HG02642 (cell line): ENCODE data around the gene NXT1.

Experiments used
- ATAC-seq: cut with Tn5 transposase; IDR thresholded peaks from one replicate; pipeline ENCODE4 v1.9.1; 2021; ENCODE audit warnings: mild to moderate bottlenecking; ENCODE audit not compliant: unreplicated experiment, poor library complexity

Gene NXT1

DNA sequence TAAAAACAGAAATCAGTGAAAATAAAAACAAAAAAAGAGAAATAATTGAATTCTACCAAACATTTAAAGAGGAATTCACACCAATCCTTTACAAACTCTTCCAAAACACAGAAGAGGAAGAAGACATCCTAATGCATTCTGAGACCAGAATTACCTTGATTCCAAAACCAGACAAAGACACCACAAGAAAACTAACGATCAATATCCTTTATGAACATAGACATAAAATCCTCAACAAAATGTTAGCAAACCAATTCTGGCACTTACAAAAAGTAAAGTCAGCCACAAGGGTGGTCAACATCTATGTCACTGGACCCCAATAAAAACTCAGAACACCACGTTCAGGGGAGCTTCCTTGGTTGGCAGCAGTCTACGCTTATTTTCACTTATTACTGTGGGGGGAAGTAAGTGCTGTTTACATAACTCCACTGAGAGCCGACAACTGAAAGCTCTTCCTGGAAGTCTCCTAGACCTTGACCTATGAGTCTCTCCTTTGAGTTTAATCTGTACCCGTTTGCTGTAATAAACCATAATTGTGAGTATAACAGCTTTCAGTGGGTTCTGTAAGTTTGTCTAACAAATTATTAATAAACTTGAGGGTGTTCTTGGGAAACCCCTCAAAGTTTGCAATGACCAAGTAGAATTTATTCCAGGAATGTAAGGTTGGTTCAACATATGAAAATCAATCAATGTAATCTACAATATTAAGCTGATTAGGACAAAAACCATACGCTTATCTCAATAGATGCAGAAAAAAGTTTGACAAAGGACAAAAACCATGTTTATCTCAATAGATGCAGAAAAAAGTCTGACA, 35.9 kb downstream of the NXT1 start:
- no peak for ATAC-seq

- ATAC-seq: no peak
Measured at GRCh38 chr20:23387118-23387443, 36.5 kb downstream of the NXT1 start.

DNA sequence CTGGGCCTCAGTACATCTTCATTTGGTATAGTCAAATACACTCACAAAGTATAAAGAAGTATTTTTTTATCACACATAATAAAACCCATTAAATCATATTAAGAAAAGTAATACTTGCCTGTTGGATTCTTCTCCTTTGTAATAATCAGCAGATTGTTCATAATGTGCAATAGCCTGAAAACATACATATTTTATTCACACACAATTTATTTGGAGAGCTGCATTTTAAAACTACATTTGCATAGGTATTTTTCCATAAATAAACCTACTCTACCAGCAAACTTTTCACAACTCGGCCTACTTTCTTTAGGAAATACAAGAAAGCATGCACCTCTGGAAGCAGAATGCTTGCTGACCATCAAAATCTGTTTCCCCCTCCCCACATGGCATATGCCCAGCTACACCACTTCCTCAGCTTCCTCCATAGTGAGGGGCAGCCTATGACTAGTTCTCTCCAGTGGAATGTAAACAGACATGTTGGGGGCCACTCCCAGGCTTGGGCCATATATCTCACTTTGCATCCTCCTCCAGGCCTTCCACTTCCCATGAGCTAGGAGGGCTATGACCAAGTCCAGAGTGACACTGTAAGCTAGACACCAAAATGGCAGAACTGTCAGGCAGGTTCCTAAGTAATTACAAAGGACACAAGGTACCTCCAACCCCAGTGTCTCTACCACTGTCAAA, 39.6 kb downstream of the NXT1 start:
- no peak for ATAC-seq

GRCh38 chr20:23391707-23392310, 41.2 kb downstream of the NXT1 start:
- no peak for ATAC-seq

DNA sequence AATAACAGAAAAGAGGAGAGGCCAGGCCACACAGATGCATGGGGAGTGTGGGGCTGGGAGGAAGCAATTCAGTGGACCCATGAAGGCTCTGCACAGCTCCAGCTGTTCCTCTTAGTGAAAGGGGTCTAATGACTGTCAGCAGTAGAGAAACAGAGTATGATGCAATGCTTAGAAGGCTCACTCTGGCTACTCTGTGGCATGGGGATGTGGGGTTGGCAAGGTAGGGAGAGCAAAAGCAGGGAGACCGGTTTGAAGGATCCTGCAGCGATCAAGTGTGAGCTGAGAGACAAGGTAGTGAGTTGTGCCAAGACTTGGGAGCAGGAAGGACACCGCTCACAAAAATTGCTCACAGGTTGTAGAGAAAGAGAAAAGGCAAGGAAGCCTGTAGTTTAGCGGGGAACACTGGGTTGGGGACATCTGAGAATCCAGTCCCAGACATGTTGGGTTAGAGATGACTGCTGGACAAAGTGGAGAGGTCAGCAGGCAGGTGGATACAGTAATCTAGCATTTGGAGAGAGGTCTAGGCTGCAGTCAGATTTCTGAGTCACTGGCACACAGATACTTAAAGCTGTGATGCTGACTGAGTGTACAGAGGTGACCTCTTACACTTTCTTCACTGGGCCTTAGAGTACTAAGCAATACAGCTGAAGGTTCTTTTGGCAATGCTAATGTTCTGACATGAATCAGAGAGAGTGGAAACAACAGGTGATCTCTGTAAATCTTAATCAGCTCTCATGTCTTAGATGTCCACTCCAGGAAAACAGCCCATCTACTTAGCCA, 43.6 kb downstream of the NXT1 start:
- no peak for ATAC-seq

DNA sequence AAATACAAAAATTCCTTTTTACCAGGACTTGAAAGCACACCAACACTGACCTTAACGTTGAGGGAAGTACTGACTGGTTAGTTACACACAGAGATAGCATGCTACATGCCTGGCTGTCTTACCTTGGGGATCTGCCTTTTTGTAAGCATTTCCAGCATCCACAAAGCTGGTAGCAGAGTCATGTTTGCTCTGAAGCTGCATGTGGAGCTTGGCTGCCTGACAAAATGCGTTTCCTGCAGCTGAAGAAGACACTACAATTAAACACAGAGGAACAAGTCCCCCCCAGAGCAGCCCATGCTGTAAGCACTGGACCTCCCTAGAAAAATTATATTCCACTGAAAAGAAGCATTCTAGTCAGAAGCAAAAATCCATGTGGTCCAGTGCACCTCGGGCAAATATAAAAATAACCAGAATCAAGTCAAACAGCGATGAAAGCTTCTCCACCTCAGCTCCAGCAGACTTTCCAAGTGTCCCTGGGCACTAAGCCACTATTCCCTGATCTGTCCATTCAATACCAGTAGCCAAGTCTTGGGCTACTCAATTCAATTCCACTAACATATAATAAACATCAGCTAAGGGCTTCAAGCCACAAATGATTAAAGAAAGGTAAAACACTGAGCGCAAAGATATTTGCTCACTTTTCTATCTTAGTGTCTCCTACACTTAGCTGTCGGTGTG, 46.5 kb downstream of the NXT1 start:
- ATAC-seq: no peak

DNA sequence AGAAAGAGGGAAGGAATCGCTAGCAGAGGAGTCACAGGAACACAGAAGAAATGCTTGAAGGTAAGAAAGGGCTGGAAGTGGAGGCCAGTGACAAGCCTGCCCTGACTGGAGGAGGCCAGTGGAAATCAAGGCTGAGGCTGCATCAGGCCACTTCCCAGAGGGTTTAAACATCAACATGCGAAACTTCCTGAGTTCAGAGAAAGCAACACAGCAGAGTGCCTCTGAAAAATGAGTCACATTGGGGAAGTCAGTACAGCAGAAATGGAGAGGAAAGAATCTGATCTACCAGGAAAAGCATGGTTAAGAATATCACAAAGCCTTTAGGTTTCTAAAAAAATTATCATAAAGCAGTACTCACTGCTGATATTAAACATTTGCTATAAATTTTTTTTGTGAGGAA, 47.4 kb downstream of the NXT1 start:
- no peak for ATAC-seq

DNA sequence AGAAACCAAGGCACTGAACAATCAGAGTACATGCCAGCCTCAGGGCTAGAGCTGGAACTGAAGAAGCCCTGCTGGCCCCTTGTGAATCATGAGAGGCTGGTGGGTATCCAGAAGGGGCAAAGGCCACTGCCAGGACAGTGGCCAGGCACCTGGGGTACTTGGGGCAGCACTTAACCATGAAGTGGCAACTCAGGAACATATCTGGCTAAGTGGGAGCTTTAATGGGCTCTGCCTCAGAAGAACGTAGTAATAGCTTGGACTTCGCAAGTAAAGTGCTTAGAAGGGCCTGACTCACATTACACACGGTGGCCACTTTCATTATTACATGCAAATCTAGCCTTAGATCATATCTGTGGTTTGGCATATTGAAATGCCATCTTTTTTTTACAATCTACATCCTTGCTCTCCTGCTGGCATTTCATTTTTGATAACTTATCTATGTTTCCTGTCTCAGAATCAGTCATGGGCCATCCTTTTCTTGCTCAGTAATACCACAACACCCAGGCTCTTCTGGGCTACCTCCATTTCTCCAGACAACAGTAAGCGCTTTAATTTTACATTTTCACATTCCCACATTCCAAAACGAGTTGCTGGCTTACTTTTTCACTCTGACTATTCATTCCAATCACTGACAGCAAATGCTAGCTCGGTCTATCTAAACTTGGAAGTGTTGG, 49.1 kb downstream of the NXT1 start:
- ATAC-seq: peak; percentile 52

DNA sequence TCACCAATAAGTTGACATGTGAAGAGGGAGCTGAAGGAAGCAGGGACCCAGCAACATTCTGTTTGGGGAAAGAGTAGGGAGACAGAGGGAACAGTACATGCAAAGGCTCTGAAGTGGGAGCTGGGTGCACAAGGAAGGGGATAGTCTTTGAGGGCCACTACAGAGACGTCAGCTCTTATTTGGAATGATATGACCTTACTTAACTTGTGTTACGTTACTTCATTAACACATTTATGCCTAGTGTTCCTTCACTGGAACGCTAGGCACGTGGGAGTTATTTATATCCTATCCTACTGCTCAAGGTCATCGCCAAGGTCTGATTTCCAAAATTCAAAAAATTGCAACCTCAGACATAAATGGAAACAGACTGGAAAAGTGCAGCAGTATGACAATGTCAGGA, 50.5 kb downstream of the NXT1 start:
- ATAC-seq: no peak

- ATAC-seq: no peak
Measured at GRCh38 chr20:23403751-23404150, 53.2 kb downstream of the NXT1 start.

DNA sequence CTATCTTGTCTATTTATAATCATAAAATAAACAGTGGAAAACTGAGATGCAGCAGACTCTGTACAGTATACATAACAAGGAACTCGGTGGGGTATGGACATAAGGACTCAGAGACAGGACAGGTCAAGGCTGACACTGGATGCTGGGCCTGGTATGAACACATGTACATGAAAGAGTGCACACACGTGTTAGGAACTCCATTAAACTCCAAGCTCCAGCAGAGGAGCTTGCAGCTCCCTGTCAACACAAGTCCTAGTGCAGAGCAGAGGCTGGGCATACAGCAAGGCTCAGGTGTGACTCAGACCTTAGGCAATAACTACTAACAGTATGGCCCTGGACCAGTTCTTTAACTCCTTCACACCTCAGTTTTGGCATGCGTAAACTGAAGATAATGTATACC, 53.6 kb downstream of the NXT1 start:
- ATAC-seq: no peak
